G401.6 (cell line): ENCODE data around the gene PTPN23.
A peak's percentile ranks its signal among the peaks of the same experiment; 100 is the strongest.
"Not testable (repeated sequence)": the region's sequence is repeated elsewhere in the genome, so short reads cannot be mapped to it uniquely, and the experiment has no call there.

ENCODE experiments used
- FAIRE-seq: peaks from 2 replicates; lab custom pipeline; 2012; peaks lifted over from hg19 to GRCh38; lab: Jason Lieb, UNC

The PTPN23 gene, protein sequence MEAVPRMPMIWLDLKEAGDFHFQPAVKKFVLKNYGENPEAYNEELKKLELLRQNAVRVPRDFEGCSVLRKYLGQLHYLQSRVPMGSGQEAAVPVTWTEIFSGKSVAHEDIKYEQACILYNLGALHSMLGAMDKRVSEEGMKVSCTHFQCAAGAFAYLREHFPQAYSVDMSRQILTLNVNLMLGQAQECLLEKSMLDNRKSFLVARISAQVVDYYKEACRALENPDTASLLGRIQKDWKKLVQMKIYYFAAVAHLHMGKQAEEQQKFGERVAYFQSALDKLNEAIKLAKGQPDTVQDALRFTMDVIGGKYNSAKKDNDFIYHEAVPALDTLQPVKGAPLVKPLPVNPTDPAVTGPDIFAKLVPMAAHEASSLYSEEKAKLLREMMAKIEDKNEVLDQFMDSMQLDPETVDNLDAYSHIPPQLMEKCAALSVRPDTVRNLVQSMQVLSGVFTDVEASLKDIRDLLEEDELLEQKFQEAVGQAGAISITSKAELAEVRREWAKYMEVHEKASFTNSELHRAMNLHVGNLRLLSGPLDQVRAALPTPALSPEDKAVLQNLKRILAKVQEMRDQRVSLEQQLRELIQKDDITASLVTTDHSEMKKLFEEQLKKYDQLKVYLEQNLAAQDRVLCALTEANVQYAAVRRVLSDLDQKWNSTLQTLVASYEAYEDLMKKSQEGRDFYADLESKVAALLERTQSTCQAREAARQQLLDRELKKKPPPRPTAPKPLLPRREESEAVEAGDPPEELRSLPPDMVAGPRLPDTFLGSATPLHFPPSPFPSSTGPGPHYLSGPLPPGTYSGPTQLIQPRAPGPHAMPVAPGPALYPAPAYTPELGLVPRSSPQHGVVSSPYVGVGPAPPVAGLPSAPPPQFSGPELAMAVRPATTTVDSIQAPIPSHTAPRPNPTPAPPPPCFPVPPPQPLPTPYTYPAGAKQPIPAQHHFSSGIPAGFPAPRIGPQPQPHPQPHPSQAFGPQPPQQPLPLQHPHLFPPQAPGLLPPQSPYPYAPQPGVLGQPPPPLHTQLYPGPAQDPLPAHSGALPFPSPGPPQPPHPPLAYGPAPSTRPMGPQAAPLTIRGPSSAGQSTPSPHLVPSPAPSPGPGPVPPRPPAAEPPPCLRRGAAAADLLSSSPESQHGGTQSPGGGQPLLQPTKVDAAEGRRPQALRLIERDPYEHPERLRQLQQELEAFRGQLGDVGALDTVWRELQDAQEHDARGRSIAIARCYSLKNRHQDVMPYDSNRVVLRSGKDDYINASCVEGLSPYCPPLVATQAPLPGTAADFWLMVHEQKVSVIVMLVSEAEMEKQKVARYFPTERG (N-terminal part only)

DNA sequence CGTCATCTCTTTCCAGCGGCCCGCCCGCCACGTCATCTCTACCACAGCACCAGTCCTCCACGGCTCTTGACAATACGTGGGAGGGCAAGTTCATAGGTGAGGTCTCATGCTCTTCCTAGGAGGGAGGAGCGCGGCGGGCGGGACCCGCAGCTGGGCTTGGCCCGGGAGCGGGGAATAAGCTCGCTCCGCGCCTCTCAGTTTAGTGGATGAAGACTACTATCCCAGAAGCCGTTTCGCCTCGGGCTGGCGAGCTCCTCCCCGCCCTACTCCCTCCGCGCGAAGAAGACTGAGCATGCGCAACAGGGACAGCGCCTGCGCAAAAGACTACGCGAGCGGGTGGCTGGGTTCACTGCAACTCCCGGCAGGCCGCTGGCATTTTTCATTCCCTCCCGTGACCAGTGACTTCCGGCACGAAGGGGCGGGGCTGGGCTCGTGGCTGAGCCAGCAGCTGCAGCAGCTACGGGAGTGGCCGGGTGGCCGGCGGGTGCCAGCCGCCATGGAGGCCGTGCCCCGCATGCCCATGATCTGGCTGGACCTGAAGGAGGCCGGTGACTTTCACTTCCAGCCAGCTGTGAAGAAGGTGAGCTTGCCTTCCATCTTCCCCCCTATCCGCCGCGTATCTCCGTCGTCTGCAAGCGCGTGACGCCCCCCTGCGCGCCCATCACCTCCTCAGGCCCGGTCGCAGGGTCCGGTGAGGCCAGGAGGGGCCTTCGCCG is at the start of gene PTPN23:
Gene PTPN23, plus strand, starts transcription at position 421 of the 716 bp plus-strand sequence. Its CDS starts 76 bp downstream, at position 497.
- peak; percentile 95 for FAIRE-seq

DNA sequence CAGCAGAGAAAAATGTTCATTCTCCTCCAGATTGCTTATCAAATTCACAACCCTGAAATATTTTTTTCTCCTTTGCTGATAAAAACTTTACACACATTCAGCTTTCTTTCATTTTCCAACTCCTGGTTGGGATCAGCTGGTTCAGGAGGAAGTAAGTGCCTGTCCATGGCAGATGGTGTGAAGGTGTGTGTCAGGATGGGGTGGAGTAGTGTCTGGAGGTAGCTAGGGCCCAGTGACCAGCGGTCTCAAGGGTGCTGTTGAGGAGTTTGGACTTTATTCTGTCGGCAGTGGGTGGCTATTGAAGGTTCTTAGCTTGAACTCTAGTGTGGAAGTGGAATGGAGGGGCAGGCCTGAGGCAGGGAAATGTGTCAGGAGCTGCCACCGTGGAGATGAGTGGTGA is 46.9 kb upstream of the PTPN23 start:
- FAIRE-seq, result no peak

DNA sequence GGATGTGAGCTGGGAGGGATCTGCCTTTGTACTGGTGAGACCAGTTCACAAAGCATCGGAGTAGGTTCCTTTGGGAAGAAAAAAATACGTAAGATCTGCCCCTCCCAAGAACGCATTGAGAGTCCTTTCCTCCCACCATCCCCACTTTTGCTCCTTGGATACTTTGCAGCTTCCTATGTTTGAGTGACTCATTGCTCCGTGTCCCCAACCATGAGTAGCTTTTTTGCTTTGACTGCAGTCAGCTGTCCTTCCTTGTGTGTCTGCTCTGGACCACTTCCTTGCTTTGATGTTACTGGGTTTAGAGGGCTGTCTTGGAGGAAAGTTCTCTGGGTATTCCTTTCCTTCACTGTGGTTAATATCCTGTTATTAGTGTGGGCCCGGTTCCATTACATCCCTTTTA is 43.2 kb upstream of the PTPN23 start:
- no peak for FAIRE-seq

DNA sequence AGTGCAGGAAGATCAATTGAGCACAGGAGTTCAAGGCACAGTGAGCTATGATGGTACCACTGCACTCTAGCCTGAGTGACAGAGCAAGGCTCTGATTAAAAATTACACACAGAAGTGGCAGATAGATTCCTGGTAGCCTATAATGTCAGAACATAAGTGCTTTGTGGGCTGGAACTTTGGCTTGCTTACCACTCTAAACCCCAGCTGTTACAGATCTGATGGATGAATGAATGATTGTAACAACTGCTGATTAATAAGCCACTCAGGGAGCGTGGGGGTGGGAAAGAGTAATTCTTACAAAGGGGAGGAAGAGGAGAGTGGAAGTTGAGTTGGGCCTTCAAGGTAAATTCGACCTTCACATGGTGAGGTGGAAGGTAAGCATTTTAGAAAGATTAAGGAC is 40.9 kb upstream of the PTPN23 start:
- FAIRE-seq, result no peak

DNA sequence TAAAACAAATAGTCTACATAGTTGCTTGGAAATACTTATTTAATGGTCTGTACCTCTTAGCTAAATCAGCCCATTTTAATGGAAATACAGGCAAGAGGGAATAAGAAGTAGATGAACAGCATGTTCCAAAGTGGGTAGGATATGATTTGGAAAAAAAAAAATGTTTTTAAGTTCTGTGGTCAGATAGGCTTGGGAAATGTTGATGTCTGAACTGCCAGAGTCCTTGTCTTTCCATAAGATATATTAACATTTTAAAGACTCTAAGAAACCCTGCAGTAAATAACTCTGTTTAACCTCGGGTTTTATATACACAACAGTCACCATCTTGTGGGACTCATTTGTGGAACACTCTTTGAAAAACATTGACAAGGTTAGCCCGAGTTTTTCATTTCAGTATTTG is 40.0 kb upstream of the PTPN23 start:
- no peak for FAIRE-seq

DNA sequence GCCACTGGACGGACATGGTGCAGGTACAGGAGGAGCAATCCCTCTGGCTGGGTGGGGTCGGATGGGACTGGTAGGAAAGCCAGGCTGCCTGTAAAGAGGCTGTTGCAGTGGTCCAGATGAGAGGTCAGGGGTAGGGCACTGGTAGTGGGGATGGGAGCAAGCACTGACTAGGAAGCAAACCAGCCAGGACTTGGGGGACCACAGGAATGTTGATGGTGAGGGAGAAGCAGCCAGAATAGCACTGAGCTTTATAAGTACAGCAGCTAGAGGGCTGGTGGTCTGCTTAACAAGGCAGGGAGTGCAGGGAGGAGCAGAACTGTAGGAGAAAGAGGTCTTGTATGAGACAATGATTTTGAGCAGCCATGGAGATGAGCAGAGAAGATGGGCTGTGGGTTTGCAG is 38.7 kb upstream of the PTPN23 start:
- FAIRE-seq, result no peak

DNA sequence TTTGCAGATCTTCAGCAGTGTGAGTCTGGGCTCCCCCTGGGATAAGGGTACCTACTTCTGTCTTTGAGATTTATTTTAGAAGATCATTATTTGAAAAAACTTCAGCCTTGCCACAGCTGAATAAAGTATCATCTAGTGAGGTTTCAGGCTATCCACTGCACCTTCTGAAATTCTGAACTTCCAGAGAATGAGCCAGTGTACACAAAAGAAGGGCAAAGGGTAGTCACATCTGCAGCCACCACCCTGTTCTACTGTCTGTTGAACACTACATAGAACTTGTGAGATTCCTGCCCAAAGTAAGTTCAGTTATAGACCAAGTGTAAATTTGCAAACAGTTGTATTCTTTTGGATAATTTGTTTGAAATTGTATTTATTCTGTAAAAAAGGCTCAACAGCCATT is 38.0 kb upstream of the PTPN23 start:
- FAIRE-seq, result no peak

DNA sequence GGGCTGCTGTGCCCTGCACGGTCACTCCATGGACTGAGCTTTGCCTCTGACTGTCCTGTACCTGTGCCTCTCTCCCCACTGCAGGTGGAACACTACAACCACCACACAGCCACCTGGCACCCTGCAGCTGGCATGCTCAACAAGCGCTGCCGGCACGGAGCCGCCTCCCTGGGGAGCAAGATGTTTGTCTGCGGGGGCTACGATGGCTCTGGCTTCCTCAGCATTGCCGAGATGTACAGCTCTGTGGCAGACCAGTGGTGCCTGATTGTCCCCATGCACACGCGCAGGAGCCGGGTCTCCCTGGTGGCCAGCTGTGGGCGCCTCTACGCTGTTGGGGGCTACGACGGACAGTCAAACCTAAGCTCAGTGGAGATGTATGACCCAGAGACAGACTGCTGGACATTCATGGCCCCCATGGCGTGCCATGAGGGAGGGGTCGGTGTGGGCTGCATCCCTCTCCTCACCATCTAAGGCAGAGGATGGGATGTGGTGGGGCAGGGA is 37.3 kb upstream of the PTPN23 start:
- FAIRE-seq, result no peak

DNA sequence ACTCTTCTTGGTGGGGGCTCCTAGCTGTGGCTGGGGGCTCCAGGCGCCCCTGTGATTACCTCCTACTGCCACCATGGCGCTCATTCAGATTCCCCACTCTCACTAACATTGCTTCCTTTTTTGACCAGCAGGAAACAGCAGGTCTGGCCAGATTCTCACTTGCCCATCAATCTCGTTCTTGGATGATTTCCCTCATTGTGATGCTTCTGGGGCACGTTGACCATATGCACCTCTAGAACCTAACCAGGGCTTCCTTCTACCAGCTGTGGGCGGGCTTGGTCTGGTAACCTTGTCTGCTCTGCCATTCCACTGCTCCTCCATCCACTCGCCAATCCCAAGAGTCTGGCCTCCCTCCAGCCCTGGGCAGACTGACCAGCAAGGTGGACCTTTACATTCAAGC is 35.9 kb upstream of the PTPN23 start:
- FAIRE-seq, result no peak

DNA sequence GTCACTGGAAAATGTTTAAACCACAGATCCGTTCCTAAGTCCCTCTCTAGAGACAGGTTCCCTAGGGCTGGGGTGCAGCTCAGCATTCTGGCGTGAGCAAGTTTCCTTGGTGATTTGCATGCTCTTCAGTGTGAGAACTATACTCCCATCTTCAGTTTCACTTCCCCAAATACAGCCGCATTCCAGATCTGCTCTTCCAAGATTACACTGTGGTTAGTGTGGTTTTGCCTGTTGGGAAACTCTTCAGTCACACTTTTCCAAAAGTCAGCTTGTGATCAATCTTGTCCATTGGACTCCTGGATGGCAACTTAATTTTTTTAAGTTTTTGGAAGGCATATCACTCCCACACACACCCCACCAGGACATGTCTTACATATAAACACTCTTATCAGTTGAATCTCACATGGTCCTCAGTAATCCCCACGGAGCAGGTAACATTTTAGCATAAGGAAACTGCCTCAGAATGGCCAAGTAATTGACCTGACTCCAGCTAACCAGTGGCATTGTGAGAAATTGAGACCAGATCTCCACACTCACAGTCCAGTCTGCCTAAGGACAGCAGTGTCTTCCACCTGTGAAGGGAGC is 33.5 kb upstream of the PTPN23 start:
- FAIRE-seq, result no peak

DNA sequence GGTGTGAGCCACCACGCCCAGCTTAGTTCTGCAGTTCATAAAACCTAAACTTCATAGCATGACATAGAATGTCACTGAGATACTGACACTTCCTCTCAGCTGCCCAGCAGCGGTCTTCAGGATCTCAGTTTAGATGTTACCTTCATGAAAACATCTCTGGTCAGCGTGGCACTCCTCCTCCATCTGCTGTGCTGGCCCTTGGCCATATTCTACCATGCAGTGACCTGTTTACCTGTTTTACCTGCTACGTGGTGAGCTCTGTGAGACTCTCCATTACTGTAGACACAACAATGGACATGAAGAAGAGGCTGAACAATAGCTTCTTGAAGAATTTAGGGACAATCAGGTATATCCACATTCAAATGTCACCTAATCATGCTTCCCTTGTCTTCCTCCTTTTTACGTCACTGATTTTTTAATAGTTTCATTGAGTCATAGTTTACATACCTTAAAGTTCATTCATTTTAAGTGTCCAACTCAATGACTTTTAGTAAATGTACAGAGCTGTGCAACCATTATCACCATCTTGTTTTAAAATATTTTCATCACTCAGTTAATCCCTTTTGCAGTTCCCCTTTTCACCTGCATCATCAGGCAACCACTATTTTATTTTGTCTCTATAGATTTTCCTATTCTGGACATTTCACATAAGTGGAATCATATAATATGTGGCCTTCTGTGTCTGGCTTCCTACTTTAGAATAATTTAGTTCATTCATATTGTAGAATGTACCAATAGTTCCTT is 32.2 kb upstream of the PTPN23 start:
- FAIRE-seq, result no peak

DNA sequence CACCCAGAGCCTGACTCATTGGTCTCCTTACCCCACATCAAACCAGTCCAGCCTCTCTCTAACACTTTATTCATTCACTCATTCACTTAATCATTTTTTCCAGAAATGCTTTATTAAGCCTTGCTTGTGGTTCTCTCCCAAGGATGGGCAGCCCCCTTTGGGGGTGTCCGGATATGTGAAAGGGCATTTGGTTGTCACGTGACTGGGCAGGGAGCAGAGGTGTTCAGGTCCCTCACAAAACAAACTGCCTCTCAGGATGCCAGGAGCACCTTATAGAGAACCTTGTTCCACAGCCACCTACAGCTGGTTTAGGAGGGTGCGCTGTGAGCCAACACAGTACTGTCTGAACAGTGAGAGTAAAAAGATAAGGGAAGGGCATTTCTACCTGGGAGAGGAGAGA is 25.8 kb upstream of the PTPN23 start:
- FAIRE-seq, result no peak

DNA sequence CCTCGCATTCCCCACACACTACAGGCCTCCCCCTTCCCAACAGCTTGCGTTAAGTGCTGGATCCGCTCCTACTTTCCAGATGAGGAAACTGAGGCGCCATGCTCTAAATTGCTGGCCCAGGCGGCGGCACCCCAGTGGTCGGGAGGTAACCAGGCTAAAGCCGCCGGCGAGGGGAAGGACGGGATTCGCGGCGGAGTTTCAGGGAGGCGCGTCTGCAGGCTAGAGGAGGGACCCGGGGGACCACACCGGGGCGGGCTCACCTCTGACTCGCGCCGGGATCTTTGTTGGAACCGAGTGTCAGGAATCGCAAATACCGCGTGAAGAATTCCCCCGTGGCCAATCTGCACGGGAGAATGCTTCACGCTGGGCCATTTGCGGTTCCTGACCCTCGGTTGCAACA is 24.6 kb upstream of the PTPN23 start:
- FAIRE-seq, result no peak

DNA sequence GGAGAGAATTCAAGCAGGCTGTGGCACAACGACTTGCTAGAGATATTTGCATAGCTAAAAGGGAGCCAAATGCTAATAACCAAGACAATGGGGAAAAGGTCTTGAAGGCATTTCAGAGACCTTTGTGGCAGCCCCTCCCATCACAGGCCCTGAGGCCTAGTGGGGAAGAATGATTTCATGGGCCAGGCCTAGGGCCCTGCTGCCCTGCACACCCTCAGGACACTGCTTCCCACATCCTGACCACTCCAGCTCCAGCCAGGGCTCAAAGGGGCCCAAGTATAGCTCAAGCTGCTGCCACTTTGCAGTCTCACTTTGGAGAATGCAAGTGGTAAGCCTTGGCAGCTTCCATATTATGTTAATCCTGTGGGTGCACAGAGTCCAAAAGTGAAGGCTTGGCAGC is 21.5 kb upstream of the PTPN23 start:
- no peak for FAIRE-seq

DNA sequence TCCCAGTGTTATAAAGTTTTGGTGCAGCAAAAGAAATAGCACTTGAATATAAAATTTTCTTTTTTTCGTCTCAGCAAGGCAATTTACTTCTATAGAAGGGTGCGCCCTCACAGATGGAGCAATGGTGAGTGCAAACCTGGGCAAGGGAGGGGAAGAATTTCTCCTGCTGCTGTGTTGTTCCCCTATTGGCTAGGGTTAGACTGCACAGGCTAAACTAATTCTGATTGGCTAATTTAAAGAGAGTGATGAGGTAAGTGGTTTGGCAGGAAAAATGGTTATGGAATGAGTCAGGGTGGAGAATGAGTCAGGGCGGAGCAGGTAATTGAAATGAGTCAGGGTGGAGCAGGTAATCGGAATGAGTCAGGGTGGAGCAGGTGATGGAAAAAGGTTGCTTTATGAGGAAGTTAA is 20.7 kb upstream of the PTPN23 start:
- not testable (repeated sequence) for FAIRE-seq

DNA sequence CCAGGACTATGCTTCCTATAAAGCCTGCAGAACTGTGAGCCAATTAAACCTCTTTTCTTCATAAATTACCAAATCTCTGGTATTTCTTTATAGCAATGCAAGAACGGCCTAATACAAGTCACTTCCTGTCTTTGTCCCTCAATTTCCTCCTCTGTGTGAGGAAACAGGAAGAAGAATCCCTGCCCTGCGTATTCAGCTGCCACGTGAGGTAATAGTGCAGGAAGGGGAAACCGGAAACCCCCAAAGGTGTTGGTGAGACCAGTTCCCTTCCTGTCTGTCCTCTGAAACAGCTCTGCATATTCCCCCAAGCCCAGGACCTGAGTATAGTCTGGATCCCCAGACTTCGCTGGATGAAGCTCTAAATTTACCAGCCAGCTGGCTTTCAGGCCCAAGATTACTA is 18.1 kb upstream of the PTPN23 start:
- FAIRE-seq, result no peak

DNA sequence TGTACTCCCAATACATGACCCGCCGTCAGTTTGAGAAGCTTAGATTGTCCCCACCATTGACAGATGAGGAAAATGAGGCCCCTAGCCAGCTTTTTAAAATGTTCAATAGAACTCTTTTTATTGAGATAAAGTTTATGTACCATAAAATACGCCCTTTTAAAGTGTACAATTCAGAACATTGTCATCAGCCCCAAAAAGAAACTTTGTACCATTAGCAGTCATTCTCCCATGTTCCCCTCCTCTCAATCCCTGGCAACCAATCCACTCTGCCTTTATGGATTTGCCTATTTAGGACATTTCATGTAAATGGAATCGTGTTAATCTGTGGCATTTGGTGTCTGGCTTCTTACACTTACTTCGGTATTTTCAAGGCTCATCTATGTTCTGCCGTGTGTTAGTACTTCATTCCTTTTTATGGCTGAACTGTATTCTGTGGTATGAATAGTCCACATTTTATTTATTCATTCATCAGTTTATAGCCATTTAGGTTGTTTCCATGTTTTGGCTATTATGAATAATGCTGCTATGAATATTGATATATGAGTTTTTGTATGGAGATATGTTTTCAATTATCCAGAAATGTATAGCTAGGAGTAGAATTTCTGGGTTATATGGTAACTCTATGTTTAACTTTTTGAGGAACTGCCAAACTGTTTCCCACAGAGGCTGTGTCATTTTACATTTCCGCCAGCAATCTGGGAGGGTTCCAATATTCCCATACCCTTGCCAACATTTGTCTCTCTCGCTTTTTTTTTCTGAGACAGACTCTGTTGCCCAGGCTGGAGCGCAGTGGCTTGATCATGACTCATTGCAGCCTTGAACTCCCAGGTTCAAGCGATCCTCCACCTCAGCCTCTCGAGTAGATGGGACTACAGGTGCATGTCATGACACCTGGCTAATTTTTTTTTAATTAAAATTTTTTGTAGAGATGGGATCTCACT is 15.3 kb upstream of the PTPN23 start:
- no peak for FAIRE-seq

DNA sequence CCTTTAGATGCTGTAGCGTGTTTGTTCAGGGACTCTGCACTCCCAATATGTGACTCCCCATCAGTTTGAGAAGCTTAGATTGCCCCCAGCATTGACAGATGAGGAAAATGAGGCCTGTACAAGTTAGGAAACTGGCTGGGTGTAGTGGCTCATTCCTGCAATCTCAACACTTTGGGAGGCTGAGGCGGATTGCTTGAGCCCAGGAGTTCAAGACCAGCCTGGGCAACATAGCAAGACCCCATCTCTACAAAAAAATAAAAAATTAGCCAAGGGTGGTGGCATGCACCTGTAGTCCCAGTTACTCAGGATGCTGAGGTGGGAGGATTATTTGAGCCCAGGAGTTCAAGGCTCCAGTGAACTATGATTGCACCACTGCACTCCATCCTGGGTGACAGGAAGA is 14.0 kb upstream of the PTPN23 start:
- FAIRE-seq, result no peak

DNA sequence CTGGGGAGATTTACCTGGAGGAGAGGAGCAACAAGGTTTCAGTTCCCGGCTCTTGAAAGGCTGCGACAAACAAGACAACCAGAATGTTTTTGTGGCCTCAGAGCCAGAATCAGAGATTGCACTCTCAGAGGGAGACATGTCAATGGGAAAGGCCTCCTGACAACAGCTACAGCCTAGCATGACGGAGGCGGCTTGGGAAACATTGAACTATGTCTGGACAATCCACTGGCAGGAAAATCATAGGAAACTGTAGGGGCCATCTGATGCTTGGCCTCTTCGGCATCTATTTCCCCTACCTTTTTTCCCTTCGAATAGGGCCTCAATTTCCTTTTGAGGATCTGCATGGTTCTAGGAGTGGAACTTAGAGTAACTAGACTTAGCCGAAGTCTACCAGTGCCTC is 13.2 kb upstream of the PTPN23 start:
- no peak for FAIRE-seq
